OCI-LY1 (cell line): ENCODE data around the gene SCTR.

ENCODE experiments used
- EZH2 ChIP-seq: fragments of 200-600 bp; sonication (generic), shearing (Covaris generic); IDR thresholded peaks from 2 replicates; pipeline ENCODE4 v1.8.0; 2017; ENCODE audit warnings: borderline replicate concordance, mixed run types, mild to moderate bottlenecking, antibody characterized with exemption, low read length, moderate library complexity, mixed read lengths
- TF ChIP-seq, protein P1 (sequence below): fragments of 200-600 bp; sonication (generic), shearing (Covaris generic); IDR thresholded peaks from 2 replicates; pipeline ENCODE4 v1.5.1; 2017; ENCODE audit warnings: mild to moderate bottlenecking, antibody characterized with exemption, low read length, moderate library complexity, mixed read lengths

- TF ChIP-seq, protein P1, sequence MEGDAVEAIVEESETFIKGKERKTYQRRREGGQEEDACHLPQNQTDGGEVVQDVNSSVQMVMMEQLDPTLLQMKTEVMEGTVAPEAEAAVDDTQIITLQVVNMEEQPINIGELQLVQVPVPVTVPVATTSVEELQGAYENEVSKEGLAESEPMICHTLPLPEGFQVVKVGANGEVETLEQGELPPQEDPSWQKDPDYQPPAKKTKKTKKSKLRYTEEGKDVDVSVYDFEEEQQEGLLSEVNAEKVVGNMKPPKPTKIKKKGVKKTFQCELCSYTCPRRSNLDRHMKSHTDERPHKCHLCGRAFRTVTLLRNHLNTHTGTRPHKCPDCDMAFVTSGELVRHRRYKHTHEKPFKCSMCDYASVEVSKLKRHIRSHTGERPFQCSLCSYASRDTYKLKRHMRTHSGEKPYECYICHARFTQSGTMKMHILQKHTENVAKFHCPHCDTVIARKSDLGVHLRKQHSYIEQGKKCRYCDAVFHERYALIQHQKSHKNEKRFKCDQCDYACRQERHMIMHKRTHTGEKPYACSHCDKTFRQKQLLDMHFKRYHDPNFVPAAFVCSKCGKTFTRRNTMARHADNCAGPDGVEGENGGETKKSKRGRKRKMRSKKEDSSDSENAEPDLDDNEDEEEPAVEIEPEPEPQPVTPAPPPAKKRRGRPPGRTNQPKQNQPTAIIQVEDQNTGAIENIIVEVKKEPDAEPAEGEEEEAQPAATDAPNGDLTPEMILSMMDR: no peak
- no peak for TF ChIP-seq EZH2
Observed at GRCh38 chr2:119421304-119421703, 103.0 kb downstream of the SCTR start.
